Bronchial epithelial cell (primary cell): ENCODE data around the gene BRF1. TPM values are rescaled to one million over a fixed set of nuclear protein-coding genes. Genes with fewer than 3 reads are reported as not detected.
"Not testable (repeated sequence)": the region's sequence is repeated elsewhere in the genome, so short reads cannot be mapped to it uniquely, and the experiment has no call there.

Experiments
- DNase-seq: peaks from one replicate; pipeline ENCODE4 v3.0.0-alpha.2; 2010; ENCODE audit warnings: low read depth
- FAIRE-seq: peaks from 2 replicates; lab custom pipeline; 2011; peaks lifted over from hg19 to GRCh38; lab: Jason Lieb, UNC
- H3K27me3 ChIP-seq: 2 replicates; pipeline ENCODE4 v1.5.1; 2011; ENCODE audit warnings: low read length; ENCODE audit not compliant: control insufficient read depth, insufficient read depth
- H3K36me3 ChIP-seq: 2 replicates; pipeline ENCODE4 v1.5.1; 2011; ENCODE audit warnings: low read length; ENCODE audit not compliant: control insufficient read depth, insufficient read depth
- H3K4me3 ChIP-seq: 2 replicates; pipeline ENCODE4 v1.5.1; 2011; ENCODE audit warnings: mild to moderate bottlenecking, low read depth, low read length, control low read depth
- total RNA-seq: library from RNA; depleted of rRNA; stranded (reverse); fragments of >200 nt; gene quantifications from 2 replicates; pipeline ENCODE4 v1.2.1, GENCODE V29; 2014
- TF ChIP-seq, protein P1 (sequence below): IDR thresholded peaks from 2 replicates; pipeline ENCODE4 v1.5.1; 2011; ENCODE audit warnings: mild to moderate bottlenecking, moderate library complexity, low read length, control low read depth, inconsistent platforms; ENCODE audit not compliant: insufficient read depth, severe bottlenecking

The BRF1 gene
- total RNA-seq, 1 donor from 2014 or later, result 24.0 TPM

DNA sequence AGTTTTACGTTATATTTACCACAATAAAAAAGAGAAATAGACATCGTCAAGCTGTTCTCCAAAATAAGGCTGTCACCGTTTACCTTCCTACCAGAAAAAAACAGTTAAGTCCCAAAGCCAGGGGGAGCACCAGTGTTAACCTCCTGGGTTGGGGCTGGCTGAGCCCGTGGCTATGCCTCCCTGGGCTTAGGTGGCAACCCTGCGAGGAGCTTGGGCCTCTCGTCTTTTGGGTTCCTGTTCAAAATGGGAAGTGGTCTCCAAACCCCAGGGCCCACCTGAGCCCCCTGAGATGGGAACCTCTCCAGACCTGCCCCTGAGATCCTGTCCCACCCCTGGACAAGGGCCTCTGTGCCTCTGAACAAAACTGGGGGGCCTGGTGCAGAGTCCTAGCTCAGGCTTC, 36.6 kb upstream of the BRF1 start:
- FAIRE-seq, result no peak
- TF ChIP-seq, protein P1, sequence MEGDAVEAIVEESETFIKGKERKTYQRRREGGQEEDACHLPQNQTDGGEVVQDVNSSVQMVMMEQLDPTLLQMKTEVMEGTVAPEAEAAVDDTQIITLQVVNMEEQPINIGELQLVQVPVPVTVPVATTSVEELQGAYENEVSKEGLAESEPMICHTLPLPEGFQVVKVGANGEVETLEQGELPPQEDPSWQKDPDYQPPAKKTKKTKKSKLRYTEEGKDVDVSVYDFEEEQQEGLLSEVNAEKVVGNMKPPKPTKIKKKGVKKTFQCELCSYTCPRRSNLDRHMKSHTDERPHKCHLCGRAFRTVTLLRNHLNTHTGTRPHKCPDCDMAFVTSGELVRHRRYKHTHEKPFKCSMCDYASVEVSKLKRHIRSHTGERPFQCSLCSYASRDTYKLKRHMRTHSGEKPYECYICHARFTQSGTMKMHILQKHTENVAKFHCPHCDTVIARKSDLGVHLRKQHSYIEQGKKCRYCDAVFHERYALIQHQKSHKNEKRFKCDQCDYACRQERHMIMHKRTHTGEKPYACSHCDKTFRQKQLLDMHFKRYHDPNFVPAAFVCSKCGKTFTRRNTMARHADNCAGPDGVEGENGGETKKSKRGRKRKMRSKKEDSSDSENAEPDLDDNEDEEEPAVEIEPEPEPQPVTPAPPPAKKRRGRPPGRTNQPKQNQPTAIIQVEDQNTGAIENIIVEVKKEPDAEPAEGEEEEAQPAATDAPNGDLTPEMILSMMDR, result no peak
- H3K36me3 ChIP-seq, result no peaks in the 10 kb centered on the region
- no peak for DNase-seq
- H3K27me3 ChIP-seq, result no peaks in the 10 kb centered on the region
- H3K4me3 ChIP-seq, result no peak overlapping the region

GRCh38 chr14:105336477-105337287, 35.9 kb upstream of the BRF1 start:
- TF ChIP-seq, protein P1, result no peak
- no peak for DNase-seq
- Histone ChIP-seq H3K4me3 (no peak overlapping the region), H3K27me3 (no peaks in the 10 kb centered on the region), H3K36me3 (no peaks in the 10 kb centered on the region)
- peak; percentile 50 for FAIRE-seq

DNA sequence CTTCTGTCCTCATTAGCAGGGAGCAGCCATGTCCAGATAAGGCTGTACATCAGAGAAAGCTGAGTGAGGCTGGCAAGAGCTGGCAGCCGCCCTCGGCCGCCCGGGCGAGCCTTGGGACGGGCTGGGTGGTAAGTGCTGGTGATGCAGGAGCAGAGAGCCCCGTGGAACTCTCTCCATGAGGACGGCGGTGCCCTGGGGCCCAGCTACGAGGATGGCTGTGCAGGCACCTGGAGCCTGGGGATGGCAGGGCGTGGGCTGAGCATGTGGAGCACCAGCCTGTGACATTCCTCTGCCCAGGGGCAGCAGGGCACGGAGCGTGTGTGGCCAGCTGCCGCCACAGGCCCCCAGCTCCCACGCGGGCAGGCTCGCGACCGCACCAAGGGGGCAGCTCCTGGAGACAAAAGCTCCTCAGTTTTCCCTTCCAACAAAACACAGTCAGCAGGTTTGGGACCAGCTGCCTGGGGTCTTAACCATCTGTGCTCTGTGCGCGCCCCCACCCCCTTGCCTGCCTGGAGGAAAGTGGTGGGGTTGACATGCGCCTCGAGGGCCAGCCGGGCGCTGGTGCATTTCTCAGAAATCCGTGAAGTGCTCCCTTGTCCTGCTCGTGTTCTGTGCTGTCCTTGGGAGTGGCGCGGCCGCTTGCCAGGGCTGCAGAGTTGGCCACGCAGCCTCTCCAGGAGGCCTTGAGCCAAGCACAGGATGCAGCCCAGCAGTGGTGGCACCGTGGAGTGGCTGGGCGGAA, 35.1 kb upstream of the BRF1 start:
- DNase-seq (no peak), FAIRE-seq (no peak)
- Histone ChIP-seq H3K4me3 (no peak overlapping the region), H3K36me3 (no peaks in the 10 kb centered on the region), H3K27me3 (no peaks in the 10 kb centered on the region)
- TF ChIP-seq, protein P1, result no peak

DNA sequence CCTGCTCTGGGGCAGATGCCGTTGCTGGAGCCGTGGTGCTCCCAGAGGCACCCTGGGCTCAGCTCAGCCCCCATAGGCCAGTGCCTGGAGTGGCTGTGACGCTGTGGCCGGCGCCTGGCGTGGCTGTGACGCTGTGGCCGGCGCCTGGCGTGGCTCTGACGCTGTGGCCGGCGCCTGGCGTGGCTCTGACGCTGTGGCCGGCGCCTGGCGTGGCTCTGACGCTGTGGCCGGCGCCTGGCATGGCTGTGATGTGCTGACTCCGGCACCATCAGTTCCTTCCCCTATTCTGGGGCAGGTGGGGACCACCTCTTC, 34.4 kb upstream of the BRF1 start:
- FAIRE-seq, H3K27me3 ChIP-seq, H3K36me3 ChIP-seq, H3K4me3 ChIP-seq, DNase-seq: not testable (repeated sequence)

- DNase-seq, result no peak
- no peaks in the 10 kb centered on the region for H3K27me3 ChIP-seq
- no peak overlapping the region for H3K4me3 ChIP-seq
- H3K36me3 ChIP-seq, result no peaks in the 10 kb centered on the region
- FAIRE-seq, result no peak
- TF ChIP-seq, protein P1, result no peak
Measured at GRCh38 chr14:105334383-105335230, 33.8 kb upstream of the BRF1 start.
